DOHH2 (cell line): Measurements from ENCODE around the gene CACNG7.

Experiments
- H3F3A ChIP-seq: fragments of 200-600 bp; sonication (generic), shearing (Covaris generic); 2 replicates; pipeline ENCODE4 v1.6.0; 2016; ENCODE audit warnings: antibody characterized with exemption, mild to moderate bottlenecking; ENCODE audit not compliant: control insufficient read depth, insufficient read depth
- H3K27ac ChIP-seq: fragments of 200-600 bp; sonication (generic); 2 replicates; pipeline ENCODE4 v1.5.1; 2014; ENCODE audit warnings: low read depth, mild to moderate bottlenecking, low read length, moderate library complexity
- H3K27me3 ChIP-seq: fragments of 200-600 bp; sonication (generic); 2 replicates; pipeline ENCODE4 v1.6.1; 2014; ENCODE audit warnings: mild to moderate bottlenecking, low read length, mixed read lengths; ENCODE audit not compliant: control insufficient read depth
- H3K36me3 ChIP-seq: fragments of 200-600 bp; sonication (generic); 2 replicates; pipeline ENCODE4 v1.6.1; 2014; ENCODE audit warnings: mild to moderate bottlenecking, low read length, moderate library complexity, mixed read lengths; ENCODE audit not compliant: control insufficient read depth
- H3K4me1 ChIP-seq: fragments of 200-600 bp; sonication (generic); 2 replicates; pipeline ENCODE4 v1.6.1; 2014; ENCODE audit warnings: mild to moderate bottlenecking, low read length, mixed read lengths; ENCODE audit not compliant: control insufficient read depth
- H3K4me2 ChIP-seq: fragments of 200-600 bp; sonication (generic); 2 replicates; pipeline ENCODE4 v1.6.0; 2014; ENCODE audit warnings: mild to moderate bottlenecking, low read length, moderate library complexity
- H3K4me3 ChIP-seq: fragments of 200-600 bp; sonication (generic); 2 replicates; pipeline ENCODE4 v1.5.1; 2014; ENCODE audit warnings: mild to moderate bottlenecking, low read length, mixed read lengths
- H3K79me2 ChIP-seq: fragments of 200-600 bp; sonication (generic); 2 replicates; pipeline ENCODE4 v1.6.1; 2014; ENCODE audit warnings: mild to moderate bottlenecking, low read length, mixed read lengths; ENCODE audit not compliant: control insufficient read depth
- H3K9me2 ChIP-seq: fragments of 200-600 bp; sonication (generic); replicated peaks from 2 replicates; pipeline ENCODE4 v1.6.1; 2014; ENCODE audit warnings: mild to moderate bottlenecking, low read length, mixed read lengths; ENCODE audit not compliant: control insufficient read depth
- H3K9me3 ChIP-seq: fragments of 200-600 bp; sonication (generic); 2 replicates; pipeline ENCODE4 v1.6.1; 2014; ENCODE audit warnings: antibody characterized with exemption, low read length, mixed read lengths; ENCODE audit not compliant: control insufficient read depth, insufficient read depth
- H4K20me1 ChIP-seq: fragments of 200-600 bp; sonication (generic); 2 replicates; pipeline ENCODE4 v1.6.0; 2014; ENCODE audit warnings: low read depth, mild to moderate bottlenecking, antibody characterized with exemption, low read length, moderate library complexity; ENCODE audit not compliant: control insufficient read depth, insufficient read depth
- CTCF ChIP-seq: fragments of 200-600 bp; sonication (generic); IDR thresholded peaks from one replicate; pipeline ENCODE4 v1.5.1; 2014; ENCODE audit warnings: antibody characterized with exemption, mild to moderate bottlenecking, low read depth, low read length; ENCODE audit not compliant: poor library complexity, severe bottlenecking
- EZH2phosphoT487 ChIP-seq: fragments of 200-600 bp; sonication (generic); IDR thresholded peaks from 2 replicates; pipeline ENCODE4 v1.6.1; 2017; ENCODE audit warnings: borderline replicate concordance, mild to moderate bottlenecking, antibody characterized with exemption, low read length, moderate library complexity, mixed read lengths

Gene CACNG7

GRCh38 chr19:53983457-53984289 is 74.6 kb downstream of the CACNG7 start:
- H3K79me2 ChIP-seq: no peaks in the 10 kb centered on the region
- H3K4me2 ChIP-seq: no peak overlapping the region
- TF ChIP-seq EZH2phosphoT487 (no peak), CTCF (no peak)
- H3K36me3 ChIP-seq: no peaks in the 10 kb centered on the region
- no peaks in the 10 kb centered on the region for H3K9me2 ChIP-seq
- peaks cover 4% of the 10 kb centered on the region; the same call in 1 of the 2 replicates for H3K9me3 ChIP-seq
- H3K27me3 ChIP-seq: no peaks in the 10 kb centered on the region
- H3F3A ChIP-seq: no peaks in the 10 kb centered on the region
- H3K4me3 ChIP-seq: no peak overlapping the region
- no peak overlapping the region for H3K27ac ChIP-seq
- H4K20me1 ChIP-seq: no peaks in the 10 kb centered on the region
- H3K4me1 ChIP-seq: no peaks in the 10 kb centered on the region

- no peaks in the 10 kb centered on the region for H3K36me3 ChIP-seq
- no peak for TF ChIP-seq EZH2phosphoT487
- TF ChIP-seq CTCF: no peak
- H4K20me1 ChIP-seq: no peaks in the 10 kb centered on the region
- no peak overlapping the region for H3K4me3 ChIP-seq
- H3K9me2 ChIP-seq: no peaks in the 10 kb centered on the region
- H3F3A ChIP-seq: no peaks in the 10 kb centered on the region
- no peaks in the 10 kb centered on the region for H3K27me3 ChIP-seq
- H3K4me1 ChIP-seq: no peaks in the 10 kb centered on the region
- no peaks in the 10 kb centered on the region for H3K79me2 ChIP-seq
- no peak overlapping the region for H3K4me2 ChIP-seq
- peaks cover 4% of the 10 kb centered on the region; the same call in 1 of the 2 replicates for H3K9me3 ChIP-seq
- H3K27ac ChIP-seq: no peak overlapping the region
These were observed 76.8 kb downstream of the CACNG7 start for GRCh38 chr19:53985863-53986262.

GRCh38 chr19:53988981-53989380 is 79.9 kb downstream of the CACNG7 start:
- Histone ChIP-seq H3K9me3 (no peaks in the 10 kb centered on the region), H3K27me3 (no peaks in the 10 kb centered on the region), H3K9me2 (no peaks in the 10 kb centered on the region), H3K4me3 (no peak overlapping the region), H3K4me2 (no peak overlapping the region), H3K36me3 (no peaks in the 10 kb centered on the region), H4K20me1 (no peaks in the 10 kb centered on the region), H3K4me1 (no peaks in the 10 kb centered on the region), H3F3A (no peaks in the 10 kb centered on the region), H3K27ac (no peak overlapping the region), H3K79me2 (no peaks in the 10 kb centered on the region)
- TF ChIP-seq EZH2phosphoT487 (no peak), CTCF (no peak)
